HG03575 (cell line): Measurements from ENCODE around the gene CATSPER4.
A peak's percentile ranks its signal among the peaks of the same experiment; 100 is the strongest.

Experiments used
- ATAC-seq: cut with Tn5 transposase; IDR thresholded peaks from one replicate; pipeline ENCODE4 v1.9.1; 2021; ENCODE audit not compliant: unreplicated experiment, insufficient number of reproducible peaks, low FRiP score; ENCODE audit errors: extremely low read depth

The CATSPER4 gene

DNA sequence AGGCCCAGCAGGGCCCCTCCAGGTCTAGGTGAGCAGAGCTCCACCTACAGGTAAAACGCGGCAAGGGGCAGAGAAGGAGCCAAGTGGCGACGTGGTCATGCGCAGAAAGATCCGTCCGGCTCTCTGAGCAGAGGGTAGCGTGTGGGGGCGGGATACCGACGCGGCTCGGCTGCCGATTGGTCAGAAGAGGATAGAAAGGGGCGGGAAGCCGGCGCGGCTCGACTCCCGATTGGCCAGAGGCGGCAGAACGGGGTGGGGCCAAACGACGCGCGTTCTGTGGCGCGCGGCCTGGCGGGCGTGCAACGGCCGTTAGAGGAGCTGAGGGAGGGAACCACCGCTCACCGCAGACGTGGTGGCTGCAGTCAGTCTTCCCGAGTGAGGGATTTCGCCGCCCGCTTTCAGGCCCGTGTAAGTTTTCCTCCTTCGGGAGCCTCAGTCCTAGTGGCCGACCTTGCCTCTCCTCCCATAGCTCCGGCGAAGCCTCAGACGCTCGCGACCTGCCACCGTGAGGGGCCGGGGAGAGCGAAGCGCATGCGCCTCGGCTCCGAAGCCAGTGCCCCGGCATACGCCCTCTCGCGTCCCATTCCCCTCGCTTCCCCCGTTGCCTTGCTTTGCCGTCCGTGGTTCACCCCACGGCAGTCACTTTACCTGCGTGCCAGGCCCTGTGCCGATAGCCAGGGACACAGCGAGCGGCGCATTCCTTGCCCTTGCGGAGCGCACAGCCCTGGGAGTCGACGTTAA is 43.7 kb downstream of the CATSPER4 start, which contains the start of gene CEP85:
CEP85 (plus strand) TSS at position 298 of the 741 bp plus-strand sequence. CDS start 5,584 bp downstream, outside the sequence.
- ATAC-seq = peak; percentile 73

DNA sequence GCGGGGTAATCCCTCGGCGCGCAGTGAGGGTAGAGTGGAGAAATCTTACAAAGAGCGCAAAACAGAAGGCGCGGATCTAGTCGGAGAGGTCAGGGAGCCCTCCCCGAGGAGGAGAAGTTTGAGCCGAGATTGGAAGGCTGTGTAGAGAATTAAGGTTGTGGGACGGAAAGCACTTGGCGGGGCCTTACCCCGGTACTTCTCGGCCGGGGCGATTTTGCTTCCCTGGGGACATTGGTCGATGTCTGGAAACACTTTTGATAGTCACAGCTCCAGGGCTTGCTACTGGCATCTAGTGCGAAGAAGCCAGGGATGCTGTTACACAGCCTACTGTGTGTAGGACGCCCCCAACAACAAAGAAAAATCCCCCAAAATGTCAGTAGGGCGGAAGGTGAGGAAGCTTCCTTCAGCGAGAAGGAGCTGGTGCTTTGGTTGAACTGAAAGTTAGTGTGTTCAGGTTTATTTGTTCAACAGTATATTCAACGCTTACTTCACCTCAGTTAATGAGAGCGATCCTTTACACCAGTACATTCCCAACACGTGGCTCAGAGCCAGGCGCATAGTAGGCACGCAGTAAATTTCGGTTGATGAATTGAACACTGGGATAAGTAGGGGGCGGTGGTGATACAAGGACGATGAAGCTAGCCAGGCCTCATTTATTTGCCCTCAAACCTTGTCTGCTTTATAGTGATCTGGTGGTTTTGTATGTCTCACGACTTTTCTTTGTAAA is 44.4 kb downstream of the CATSPER4 start:
- no peak for ATAC-seq

DNA sequence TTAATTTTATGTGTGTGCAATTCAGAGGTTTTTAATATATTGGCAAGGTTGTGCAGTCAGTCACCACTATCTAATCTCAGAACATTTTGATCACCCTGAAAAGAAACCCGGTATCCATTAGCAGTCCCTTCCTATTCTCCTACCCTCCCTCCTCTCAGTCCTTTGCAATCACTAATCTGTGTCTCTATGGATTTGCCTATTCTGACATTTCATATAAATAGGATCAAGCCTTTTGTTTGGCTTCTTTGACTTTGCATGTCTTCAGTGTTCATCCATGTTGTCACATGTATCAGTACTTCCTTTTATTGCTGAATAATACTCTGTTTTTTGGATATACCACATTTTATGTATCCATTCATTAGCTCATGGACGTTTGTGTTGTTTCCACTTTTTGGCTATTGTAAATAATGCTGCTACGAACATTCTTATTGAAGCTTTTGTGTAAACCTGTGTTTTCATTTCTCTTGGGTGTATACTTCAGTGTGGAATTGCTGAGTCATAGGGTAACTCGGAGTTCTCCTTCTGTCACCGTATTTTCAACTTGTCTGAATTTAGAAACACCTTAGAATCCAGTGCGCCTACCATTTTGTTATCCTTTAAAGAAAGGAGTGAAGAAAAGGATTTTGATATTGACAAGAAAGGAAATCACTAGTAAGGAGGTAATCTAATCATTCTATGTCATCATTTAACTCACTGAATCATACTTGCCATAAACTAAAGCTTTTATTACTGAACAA is 47.0 kb downstream of the CATSPER4 start:
- no peak for ATAC-seq

DNA sequence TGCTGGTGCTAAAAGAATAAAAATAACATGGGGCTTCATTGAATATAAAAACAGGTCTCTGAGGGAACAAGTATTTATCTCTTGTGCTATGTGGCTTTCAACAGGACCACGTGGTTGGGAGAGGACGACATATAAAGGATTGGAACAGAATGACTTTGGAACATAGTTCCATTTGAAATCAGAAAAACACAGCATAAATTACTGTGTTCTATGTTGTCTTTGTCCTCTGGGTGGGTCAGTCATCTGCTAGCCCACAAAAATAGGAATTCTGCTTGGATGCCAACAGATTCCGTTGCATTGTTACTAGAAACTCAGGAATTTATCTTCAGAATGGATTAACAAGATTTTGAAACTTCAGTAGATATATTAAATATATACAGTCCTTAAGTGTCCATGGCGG is 49.5 kb downstream of the CATSPER4 start:
- no peak for ATAC-seq
